CD4-positive, alpha-beta T cell treated with Interleukin-4 for 4 hours (primary cell): ENCODE data around the gene HAVCR2.
A peak's percentile ranks its signal among the peaks of the same experiment; 100 is the strongest.

ENCODE experiments used
- DNase-seq: peaks from one replicate; pipeline ENCODE4 v3.0.0-alpha.2; 2020

Gene HAVCR2

DNA sequence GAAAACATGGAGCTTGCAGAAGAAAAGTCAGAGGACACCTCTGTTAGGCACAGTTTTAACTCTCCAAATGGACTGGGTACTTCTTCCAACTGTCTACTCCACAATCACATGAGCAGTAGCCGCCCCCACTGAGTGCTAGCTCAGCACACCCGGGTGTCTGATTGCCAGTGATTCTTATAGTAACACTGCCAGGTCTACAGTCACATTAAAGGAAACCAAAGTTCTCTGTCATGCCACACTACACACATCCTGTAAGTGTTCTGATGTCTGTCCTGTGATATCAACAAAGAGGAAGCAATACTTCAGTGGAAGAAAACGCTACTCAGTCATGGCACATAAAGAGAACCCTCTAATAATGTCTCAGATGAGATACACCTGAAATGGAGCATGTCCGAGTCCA is at the start of gene HAVCR2:
Gene HAVCR2 (minus strand): TSS at position 69 of the 400 bp plus-strand sequence. CDS start 61 bp downstream, at position 8.
- peak; percentile 62 for DNase-seq

DNA sequence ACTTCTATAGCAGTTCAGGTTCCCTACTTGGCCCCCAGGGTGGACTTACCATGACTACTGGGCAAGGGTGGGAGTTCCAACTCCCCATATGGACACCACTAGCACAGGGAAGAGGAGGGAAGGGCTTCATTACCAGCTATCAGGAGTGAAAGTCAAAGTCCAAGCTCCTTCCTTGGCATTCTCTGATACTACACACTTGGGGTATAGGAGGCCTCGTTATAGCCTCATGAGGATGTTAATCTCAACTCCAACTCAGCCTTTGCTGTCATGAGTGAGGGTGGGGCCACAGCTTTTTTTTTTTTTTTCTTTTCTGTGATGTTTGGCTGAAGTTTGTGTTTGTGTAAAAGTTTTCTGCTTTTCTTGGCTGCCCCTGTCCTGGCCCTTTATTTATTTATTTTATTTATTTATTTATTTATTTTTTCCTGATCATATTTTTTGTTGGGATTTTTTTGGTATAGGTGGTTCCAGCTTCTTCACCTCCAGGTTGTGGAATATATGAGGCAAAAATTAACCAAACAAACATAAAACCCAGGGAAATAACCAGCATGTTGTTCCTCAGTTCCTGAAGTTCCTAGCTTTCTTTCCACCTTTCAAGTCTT is 48.5 kb upstream of the HAVCR2 start:
- peak; percentile 24 for DNase-seq

DNA sequence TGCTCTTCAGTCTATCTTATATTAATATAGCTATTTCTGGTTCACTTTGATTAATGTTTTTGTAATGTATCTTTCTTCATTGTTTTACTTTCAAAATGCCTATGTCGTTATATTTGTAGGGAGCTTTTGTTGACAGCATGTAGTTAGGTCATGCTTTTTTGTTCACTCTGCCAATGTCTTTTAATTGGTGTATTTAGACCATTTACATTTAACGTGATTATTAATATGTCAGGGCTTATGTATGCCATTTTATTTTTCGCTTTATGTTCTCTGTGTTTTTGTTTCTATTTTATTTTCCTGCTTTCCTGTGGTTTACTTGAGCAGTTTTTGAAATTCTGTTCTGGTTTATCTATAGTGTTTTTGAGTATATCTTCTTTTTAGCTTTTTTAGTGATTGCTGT is 46.5 kb upstream of the HAVCR2 start:
- peak; percentile 19 for DNase-seq

DNA sequence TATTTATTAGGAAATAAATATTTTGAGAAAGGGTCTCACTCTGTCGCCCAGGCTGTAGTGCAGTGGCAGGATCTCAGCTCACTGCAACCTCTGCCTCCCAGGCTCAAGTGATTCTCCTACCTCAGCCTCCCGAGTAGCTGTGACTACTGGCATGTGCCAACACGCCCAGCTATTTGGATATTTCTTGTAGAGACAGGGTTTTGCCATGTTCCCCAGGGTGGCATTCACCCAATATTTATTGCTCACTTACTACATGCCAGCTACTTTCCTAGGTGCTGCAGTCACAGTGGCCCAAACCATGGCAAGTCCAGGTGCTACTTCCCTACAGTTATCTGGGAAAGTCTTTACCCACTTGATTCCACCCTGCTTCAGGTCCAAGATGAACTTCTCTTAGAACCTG is 42.2 kb upstream of the HAVCR2 start:
- DNase-seq, result no peak

DNA sequence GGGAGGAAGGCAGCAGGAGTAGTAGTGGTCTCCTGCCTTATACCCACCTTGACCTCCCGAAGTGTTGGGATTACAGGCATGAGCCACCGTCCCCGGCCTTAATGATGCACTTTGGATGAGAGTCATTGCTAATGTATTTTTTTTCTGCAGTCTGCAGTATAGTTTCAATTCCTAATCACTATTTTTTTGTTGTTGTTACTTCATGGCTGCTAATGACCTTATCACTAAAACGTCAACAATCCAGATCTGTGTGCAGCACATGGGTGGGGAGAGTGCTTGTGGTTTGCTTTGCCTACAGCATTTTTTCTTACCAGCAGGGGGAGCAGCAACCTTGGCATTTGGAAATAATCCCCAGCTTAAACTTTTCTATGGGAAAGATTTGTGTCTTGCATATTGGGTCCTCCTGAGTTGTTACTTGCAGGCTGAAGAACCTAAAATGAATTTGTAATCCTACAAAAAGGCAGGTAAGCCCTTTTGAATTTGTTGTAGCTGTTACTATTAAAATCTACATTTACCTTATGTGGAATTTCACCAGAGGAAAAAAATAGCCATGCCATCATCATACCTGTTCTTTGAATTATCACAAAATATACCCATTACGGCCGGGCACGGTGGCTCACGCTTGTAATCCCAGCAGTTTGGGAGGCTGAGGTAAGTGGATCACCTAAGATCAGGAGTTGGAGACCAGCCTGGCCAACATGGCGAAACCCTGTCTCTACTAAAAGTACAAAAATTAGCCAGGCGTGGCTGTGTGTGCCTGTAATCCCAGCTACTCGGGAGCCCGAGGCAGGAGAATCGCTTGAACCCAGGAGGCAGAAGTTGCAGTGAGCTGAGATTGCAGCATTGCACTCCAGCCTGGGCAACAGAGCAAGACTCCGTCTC is 40.1 kb upstream of the HAVCR2 start:
- DNase-seq, result peak; percentile 90

DNA sequence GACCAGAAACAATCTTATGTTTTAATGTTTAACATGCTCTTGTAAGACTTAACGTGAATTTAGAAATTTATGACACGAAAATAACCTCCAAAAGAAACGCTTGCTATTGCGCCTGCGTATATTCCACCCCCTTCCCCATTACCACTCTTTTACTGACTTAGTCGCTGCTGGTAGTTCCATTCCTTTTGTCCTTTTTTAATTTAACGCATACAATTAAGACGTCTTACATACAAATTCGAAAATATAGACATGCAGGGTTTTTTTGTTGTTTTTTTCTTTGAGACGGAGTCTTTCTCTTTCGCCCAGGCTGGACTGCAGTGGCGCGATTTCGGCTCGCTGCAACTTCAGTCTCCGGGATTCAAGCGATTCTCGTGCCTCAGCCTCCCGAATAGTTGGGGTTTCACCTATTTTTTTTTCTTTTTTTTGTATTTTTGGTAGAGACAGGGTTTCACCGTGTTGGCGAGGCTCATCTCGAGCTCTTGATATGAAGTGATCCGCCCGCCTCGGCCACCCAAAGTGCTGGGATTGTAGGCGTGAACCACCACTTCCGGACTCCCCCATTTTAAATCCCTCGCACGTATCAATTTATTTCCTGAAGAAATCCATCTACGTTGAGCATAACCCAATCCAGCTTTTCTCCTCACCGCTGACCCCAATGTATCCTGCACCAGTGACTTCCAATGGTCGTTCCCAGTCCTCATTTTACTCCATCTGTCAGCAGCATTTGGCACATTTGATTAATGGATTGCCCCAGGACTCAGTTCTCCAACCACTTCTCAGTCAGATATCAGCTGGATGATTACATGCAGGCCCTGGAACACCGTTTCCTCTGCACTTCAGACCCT is 34.5 kb upstream of the HAVCR2 start:
- DNase-seq, result peak; percentile 48

DNA sequence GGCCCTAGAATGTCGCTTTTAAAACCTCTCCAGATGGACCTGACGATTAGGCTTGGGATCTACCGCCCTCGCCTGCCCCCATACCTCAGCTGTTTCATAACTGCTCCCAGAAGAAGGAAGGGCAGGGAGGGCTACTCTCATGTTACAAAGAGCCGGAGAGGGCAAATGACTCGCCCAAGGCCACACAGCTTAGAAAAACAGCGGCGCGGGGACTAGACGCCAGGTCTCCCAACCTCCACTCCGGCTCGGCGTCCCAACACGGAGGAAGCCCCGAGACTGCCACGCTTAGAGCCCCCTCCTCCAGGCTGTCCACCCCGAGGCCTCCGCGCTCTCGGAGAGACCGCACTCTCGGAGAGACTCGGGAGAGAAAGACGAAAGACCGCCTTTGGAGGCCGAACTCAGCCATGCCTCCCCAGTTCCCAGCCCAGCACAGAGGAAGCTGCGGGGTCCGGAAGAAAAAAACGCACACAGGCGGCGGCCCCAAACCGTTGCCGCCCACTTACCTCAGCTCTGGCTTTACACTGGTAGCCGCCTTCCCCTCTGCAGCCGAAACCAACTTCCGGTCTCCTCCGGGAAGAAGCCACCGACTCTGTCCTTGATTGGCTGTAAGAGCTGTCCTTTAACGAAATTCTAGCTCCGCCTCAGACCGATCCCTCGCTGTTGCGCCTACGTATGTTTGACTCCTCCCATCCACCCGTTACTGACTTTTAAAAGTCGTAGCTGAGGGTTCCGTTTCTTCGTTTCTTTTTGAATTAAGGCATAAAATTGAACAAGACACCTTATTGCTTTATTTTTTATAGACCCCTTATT is 33.7 kb upstream of the HAVCR2 start, which contains the start of gene MED7:
Gene MED7 (minus strand): TSS at position 549 of the 810 bp plus-strand sequence. CDS start 3,434 bp downstream, outside the sequence.
- DNase-seq, result peak; percentile 99

DNA sequence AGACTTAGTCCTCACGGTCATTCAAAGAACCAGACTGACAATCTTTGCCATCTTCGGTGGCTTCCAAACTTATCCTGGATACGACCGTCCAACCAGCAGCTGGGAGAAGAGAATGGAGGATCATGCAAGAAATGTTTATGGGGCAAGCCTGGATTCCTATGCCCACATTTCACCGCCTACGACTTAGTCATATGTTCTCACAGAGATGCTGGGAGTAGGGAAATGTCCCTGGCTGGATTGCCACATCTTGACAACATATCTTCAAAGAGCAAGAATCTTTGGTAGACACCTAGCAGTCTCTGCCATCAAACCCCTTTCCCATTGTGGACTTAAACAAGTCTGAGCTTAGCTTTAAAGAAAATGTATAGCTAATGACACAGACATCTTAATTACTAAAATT is 28.8 kb upstream of the HAVCR2 start:
- no peak for DNase-seq

DNA sequence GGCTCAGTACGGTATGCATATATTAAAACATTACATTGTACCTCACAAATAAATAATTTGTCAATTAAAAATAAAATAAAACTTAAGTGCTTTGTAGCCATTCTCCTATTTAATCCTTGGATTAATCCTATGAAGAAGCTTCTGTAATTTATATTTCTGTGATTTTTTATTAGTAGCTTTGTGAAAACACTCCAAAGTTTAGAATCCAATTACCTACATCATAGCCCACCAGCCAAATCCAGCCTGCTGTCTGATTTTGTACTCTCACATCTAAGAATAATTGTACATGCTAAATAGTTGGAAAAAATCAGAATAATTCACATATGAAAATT is 23.4 kb upstream of the HAVCR2 start:
- no peak for DNase-seq

DNA sequence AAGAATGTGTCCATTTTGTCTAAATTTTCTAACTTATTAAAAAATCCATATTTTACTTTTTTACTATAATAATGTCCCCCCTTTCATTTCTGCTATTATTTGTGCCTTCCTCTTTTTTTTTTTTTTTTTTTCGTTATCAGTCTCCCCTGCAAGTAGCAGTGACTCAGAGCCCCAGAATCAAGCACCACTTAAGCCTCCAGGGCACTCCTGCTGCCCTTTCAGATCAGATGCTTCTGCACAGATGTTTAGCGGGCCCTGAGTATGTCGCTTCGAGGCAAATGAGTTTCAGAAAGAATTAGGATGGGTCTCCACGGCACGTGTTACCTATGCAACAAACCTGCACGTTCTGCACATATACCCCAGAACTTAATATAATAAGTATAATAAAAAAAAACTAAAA is 22.1 kb upstream of the HAVCR2 start:
- DNase-seq, result no peak

DNA sequence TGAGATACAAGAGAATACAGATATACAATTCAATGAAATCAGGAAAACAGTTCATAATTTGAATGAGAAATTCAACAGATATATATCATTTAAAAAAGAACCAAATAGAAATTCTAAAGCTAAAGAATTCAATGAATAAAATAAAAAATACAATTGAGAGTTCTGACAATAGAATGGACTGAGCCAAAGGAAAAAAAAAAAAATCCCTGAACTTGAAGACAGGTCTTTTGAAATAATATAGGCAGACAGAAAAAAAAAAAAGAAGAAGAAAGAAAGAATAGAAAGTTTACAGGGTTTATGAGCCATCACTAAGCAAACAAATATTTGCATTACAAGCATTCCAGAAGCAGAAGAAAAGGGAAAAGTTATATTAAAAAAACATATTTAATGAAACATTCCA is 12.9 kb upstream of the HAVCR2 start:
- no peak for DNase-seq

DNA sequence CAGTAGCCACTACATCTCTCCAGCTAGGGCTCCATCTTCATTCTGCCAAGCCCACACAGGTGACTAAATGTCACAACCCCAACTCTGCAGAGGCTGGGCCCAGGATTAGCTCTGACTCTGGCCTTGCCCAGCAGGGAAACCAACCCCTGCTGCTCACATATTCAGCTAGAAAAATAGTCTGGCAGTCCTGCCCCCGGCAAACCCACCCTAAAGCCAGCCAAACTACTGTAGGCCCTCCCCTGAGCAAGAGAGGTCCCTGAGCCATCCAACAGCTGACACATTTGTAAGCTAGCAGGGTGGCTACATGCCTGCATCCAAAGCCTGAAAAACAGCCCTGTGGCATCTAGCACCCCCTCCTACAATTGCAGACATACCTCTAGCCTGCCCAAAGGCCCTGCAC is 11.3 kb upstream of the HAVCR2 start:
- no peak for DNase-seq

DNA sequence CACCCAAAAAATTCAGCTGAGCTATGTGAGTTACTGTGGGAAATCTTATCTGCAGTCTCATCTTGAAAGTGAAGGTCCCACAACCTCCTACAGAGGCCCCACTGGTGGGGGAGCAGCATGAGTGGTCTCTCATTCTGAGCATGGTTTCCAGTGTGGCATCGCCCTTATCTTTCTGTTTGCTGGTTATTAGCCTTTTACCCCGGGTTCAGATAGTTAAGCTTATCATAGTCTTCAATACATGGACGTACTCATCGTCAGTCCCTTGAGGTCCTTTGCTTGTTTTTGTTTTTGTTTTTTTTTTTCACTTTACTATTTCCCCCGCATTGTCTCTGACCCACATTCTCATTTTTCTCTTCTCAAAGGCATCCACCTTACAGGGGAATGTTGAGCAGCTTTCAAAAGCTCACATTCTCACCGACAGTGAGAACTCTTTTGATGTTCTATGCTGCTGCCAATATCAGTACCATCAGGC is 7.7 kb upstream of the HAVCR2 start:
- DNase-seq, result no peak

DNA sequence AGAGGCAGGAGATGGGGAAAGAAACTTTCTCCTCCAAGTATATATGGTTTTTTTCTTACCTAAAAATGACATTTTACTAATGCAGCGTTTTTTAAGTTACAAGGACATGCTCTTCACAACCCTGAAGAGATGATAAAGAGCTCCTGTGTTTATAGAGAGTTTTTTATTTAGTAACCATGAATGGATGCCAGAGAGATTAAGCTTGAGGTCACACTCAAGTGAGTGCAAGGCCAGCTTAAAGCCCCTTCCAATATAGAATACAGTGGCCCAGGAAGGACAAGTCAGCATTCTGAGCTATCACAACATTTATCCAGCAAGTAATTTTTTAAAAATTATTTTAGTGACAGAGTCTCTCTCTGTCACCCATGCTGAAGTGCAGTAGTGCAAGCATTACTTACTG is 6.7 kb upstream of the HAVCR2 start:
- no peak for DNase-seq

DNA sequence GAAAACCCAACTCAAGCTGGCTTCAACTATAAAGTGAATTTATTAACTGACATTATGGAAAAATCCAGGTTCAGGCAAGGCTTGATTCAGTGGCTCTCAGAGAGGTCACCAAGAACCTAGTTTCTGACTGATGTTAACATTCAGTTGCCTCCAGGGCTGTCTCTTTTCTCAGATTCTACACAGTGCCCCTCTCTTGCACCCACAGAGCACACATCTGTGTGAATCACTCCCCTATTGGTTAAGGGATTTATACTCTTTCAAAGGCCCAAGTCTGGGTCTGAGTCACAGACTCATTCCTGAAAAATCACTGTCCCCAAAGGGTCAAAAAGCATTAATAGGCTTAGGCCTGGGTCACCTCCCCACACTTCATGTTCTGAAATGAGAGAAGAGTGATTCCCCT is 6.2 kb upstream of the HAVCR2 start:
- no peak for DNase-seq

DNA sequence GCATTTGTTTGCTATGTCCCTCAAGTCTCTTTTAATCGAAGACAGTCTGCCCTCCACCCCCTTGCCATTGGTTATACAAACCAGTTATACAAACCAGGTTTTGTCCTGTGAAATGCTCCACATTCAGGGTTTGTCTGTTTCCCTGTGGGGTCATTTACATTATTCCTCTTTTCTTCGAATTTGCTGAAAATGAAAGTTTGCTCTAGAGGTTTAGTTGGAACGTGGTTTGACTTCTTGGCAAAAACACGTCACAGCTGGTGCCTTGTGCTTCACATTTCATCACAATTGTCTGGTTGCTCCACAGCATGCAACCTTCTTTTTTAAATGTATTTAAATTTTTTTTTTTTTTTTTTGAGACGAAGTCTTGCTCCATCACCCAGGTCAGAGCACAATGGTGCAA is 4.2 kb upstream of the HAVCR2 start:
- no peak for DNase-seq

DNA sequence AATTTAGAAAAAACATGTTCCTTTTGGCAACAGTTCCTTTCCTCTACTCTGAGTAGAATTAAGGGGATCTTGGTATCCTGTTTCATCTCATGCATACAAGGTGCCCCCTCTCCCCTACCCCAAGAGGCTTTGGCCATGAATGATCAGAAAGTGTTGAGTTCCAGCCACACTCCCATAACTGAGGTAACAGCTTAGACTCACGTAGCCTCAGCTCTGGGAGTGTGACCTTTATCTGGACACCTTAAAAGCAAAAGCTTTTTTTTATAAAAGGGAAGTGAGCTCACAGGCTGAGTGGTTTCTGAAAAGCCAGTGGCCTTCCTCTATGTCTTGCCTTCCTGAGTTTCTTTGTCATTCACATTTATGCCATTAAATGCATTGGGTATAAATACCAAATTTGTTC is 900 bp upstream of the HAVCR2 start:
- peak; percentile 46 for DNase-seq

DNA sequence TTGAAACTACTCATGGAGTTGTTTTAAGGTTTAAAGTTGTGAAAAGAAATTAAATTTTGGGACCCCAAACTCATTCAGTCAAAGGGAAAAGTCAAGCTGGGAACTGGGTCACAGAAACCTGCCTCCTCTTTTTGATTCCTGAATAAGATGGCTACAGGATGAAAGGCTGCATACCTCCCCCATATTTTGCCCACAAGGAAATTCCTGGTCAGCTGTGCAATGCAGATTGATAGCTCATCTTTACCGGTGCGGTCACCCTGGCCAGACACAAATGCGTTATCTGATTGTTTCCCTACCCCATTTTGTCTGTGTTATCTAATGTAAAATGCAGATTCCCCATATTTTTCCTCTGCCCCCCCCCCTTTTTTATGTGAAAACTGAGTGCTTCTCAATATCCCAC is 1.3 kb downstream of the HAVCR2 start:
- DNase-seq, result no peak

DNA sequence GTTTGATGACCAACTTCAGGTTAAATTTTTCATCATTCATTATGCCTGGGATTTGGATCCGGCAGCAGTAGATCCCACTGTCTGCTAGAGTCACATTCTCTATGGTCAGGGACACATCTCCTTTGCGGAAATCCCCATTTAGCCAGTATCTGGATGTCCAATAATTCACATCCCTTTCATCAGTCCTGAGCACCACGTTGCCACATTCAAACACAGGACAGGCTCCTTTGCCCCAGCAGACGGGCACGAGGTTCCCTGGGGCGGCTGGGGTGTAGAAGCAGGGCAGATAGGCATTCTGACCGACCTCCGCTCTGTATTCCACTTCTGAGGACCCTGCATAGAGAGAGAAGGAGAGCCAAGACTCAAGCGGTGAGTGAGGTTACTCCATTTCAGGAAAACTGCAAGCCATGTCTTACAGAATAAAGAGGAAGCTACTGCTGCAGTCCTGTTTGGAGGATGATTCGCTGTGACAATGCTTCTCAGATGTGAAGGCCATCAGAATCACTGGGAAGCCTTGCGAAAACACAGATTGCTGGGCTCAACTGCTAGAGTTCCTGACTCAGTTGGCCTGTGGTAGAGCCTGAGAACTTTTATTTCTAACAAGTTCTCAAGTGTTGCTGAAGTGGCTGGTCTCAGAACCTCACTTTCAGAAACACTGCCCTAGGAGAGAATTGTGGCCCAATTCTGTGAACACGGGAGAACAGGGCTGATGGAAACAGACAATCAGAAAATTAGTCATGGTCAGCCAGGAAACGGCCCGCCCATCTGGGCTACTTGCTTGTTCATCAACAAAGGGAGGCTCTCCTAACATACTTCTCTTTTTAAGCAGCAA is 2.0 kb downstream of the HAVCR2 start:
- DNase-seq, result peak; percentile 18

DNA sequence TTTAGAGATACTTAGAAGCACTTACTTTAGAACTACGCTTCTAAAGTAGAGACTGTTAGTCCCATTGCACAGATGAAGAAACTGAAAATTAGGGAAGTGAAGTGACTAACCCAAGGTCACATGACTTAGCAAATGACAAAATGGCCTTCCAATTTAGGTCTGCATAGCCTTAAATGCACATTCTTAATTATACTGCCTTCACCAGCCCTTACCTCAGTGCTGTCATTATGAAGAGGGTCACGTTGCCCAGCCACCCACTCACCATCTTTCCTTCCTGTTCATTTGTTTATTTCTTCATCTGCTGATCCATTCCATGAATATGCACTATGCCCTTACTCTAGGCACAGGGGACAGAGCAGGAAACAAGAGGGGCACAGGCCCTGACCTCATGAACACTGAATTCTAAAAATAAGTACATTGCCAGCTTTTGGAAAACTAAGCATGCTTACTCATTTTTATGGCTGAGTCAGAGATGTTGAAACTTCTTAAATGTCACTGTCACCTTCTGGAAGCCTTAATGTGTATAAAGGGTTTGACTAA is 8.6 kb downstream of the HAVCR2 start:
- no peak for DNase-seq

DNA sequence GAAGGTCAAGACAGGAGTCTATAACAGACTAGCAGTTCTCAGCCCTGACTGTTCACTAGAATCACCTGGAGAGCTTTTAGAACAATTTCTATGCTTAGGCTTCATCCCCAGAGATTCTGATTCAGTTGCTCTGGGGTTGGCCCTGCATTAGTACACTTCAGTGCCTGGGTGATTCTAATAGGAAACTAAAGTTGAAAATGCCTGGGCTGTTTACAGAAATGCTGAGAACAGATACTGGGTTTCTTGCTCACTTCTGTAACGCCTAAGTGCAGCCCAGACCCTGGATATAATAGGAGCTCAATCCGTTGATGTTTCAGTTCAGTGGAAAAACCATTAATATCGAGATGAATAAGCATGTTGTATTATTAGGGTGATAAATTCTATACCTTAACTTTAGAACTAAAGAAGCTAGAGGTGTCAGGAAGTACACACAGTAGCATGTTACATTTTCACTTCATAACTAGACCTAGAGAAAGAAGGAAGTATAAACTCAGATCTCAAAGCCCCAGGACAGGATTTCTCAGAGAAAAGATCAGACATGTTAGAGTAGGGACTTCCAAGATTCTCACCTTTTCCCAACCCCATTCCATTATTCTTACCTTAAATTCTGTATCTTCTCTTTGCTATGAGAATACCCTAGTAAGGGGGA is 20.4 kb downstream of the HAVCR2 start:
- DNase-seq, result no peak
